Frontal cortex (tissue), 4 donors: ENCODE data around the gene MEF2C. TPM values are rescaled to one million over a fixed set of nuclear protein-coding genes. Genes with fewer than 3 reads are reported as not detected.
"Not testable (repeated sequence)": the region's sequence is repeated elsewhere in the genome, so short reads cannot be mapped to it uniquely, and the experiment has no call there.

Experiments used
- DNase-seq, 2 donors: peaks; one replicate each; pipeline ENCODE4 v3.0.0; 2012; ENCODE audit warnings: low spot score in 2 of 2
- FAIRE-seq: peaks from 2 replicates; lab custom pipeline; 2012; peaks lifted over from hg19 to GRCh38; lab: Jason Lieb, UNC
- total RNA-seq: library from RNA; depleted of rRNA; stranded (reverse); fragments of >200 nt; gene quantifications from one replicate; pipeline ENCODE4 v1.2.3, GENCODE V29; 2014
- donor health status: control.
- donor health status: control.
- donor health status: control.

MEF2C gene
- total RNA-seq, 1 donor from 2014 or later, result 1,165 TPM

DNA sequence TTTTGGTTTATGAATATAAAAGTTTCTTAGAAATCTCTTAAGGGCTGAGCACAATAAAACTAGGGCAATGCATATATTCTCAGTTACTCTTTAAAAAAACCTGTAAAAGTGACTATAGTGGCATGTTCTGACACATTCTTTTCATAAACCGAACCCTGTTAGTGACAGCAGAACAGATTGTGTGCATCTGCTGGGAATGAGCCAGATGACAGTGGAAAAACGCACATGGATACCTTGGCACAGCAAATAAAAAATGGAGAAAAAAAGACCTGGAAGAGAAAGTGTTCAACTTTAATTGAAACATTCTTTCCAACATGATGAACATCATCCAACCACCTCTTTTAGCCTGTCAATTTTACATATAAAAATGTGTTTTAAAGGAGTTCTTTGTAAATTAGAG is 12.7 kb downstream of the MEF2C start:
- FAIRE-seq, result no peak
- no peak for DNase-seq

DNA sequence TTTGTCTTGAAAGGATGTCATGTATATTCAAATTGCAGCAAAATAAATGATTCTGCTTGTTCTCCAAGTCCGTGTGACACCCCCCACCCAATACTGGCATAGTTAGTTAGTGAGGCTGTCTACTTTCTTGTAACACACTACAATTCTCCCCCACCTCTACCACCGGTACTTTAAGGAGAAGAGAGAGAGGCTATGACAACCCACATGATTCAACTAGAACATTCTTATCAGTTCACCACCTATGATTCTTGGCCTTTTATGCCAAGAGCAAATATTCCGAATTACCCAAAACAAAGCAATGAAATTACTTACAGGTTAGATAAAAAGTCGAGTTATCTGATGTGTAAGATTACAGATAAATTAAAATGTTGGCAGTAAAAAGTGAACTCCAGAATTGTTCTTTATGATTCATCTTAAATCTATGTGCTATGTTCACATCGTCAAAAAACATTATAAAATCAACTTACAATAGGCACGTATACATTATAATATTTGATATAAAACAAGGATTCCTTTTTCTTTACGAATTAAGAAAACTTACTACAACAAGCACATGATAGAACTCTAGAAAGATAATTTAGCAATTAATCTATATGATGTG is 14.4 kb downstream of the MEF2C start:
- peak; percentile 28 for FAIRE-seq
- DNase-seq, result no peak

DNA sequence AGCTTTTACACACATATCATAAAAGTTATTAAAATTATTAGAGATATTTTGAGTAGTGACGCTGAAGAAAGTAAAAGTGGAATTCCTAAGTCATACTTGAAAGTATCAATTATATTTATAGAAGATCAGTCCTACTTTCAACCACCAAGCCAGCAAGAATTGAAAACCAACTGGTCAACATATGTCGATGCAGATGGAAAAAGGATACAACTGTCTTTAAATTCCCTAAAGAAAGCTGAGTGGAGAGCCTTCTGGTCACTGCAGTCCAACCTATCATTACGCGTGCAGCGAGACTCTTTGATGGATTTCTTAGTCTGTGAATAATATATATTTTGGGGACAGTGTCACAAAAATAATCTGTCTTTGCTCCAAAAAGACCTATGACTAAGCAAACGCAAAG is 15.3 kb downstream of the MEF2C start:
- no peak for DNase-seq
- no peak for FAIRE-seq

DNA sequence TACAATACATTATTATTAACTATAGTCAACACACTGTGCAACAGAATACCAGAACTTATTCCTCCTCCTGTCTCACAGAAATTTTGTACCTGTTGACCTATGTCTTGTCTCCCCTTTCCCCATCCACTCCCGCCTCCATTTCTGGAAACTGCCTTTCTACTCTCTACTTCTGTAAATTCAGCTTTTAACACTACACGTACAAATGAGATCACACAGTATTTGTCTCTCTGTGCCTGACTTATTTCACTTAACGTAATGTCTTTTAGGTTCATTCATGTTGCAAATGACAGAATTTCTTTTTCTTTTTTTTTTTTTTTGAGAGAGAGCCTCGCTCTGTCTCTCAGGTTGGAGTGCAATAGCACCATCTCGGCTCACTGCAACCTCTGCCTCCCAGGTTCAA is 19.5 kb downstream of the MEF2C start:
- DNase-seq (no peak), FAIRE-seq (no peak)

DNA sequence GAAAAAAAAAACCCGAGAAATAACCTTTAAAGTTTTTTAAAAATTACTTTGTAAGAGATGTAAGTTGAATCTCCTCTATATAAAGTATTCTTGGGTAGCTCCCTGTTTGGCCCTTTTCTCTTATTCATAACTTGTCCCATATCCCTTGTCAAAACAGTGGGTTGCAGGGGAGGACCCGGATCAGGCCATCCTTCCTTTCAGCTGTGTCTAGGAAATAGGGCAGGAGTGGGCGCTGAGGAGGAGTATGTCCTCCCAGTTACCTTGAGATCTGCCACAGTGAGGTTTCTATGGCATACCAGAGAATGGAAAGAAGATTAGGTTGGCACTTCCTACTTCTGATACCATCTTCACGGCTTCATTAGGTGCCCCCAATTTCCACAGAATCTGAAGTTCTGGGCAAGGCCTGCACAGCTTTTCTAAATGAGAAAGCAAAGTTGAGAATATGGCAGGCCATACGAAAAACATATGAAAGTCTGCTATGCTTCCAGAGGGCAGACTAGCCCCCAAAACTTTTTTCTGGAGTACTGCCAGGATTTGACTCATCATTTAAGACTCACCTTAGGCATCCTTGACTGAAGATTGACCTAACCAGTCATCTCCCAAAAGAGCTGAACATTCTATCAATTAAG is 20.3 kb downstream of the MEF2C start:
- FAIRE-seq, result no peak
- no peak for DNase-seq

DNA sequence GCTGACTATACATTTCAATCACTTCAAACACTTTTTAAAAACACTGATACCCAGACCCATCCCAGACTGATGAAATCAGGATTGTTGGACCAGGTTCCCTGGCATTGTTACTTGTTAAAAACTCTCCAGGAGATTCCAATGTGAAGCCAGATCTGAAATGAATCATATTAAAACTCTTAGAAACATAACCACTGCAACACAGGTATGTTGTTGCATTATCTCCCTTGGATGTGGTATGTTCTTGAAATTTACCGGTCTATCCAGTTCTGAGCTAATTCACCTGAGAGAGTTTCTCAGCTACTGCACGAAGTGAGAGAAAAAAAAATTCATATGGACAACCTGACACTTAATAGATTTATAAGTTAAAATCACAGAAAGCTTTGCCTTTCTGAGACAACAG is 21.8 kb downstream of the MEF2C start:
- no peak for FAIRE-seq

DNA sequence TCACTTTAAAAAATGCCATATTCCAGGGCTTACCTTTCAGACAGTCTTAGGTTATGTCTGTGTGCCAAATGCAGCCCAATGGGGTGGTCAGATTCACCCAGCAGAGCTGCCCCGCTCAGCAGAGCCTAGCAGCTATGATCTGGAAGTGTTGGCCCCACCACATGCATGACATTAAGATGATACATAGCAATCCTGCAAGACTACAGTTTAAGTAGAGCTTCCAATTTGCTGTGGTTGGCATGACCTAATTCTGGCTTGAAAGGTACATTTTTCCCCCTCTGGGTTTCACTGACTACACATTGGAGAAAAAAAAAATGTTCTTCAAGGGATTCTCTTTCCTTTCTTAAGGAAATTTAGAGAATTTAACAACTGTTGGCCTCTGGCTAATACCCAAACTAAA is 22.5 kb downstream of the MEF2C start:
- FAIRE-seq, result no peak
- DNase-seq, result no peak

More for the DNA sequence above, 21.8 kb downstream of the MEF2C start:
- no peak for DNase-seq

DNA sequence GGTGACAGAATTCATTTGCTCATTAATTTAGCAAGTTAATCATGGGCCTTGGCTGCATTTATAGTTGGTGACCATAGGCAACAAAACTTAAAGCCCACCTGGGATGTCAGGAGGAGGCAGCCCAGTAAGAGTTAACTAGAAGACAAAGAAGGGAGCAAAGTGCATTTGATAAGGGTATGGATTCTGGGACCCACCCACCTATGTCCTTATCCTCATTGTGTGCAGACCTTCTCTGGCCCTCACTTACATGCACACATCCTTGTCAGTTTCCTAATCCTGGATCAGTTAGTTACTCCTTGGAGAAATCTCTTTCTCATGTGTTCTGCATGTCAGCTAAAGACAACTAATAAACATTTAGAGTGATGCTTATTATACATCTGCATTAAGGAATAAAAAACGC is 24.6 kb downstream of the MEF2C start:
- no peak for DNase-seq
- no peak for FAIRE-seq

DNA sequence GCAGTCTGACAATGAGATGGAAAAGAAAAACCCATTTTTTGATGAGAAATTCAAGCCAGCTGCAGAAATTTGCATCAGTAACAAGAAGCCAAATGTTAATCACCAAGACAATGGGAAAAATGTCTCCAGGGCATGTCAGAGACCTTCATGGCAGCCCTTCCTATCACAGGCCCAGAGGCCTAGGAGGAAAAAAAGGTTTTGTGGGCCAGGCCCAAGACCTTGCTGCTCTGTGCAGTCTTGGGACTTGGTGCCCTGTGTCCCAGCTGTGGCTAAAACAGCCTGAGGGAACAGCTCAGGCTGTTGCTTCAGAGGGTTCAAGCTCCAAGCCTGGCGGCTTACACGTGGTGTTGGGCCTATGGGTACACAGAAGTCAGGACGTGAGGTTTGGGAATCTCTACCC is 26.6 kb downstream of the MEF2C start:
- not testable (repeated sequence) for FAIRE-seq, DNase-seq

DNA sequence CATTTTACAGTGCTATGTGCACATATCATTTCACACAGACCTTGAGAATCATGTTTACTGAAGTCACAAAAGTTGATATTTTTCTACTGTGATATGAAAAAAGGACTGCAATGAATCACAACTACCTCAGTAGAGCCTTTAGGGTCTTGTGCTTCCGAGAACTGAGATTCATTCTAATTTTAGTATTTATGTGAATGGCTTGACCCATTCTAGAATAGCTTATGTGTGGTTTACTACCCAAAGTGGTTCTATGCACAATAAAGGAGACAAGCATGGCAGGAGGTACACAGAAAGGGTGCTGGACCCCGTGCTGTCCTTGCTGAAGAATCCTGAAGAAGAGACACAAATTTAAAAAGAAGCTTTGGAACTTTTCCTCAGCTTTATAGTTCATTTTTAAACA is 28.2 kb downstream of the MEF2C start:
- FAIRE-seq (no peak), DNase-seq (no peak)

DNA sequence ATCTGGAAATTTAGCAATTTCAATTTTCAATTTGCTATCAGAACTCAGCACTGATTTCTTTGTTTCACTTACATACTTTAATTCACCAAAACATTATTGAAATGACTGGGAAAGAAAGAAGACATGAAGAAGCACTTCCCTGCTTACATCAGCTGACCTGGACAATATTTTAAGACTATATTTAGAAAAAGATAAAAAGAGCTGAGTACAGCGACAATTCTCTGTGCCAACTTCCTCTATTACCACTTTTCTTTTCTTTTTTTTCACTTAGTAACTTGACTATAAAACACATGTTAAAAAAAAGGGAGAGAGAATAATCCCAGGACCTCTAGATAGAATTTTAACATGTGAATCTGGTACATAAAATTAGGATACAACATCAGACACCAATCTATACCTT is 35.6 kb downstream of the MEF2C start:
- no peak for DNase-seq
- no peak for FAIRE-seq

DNA sequence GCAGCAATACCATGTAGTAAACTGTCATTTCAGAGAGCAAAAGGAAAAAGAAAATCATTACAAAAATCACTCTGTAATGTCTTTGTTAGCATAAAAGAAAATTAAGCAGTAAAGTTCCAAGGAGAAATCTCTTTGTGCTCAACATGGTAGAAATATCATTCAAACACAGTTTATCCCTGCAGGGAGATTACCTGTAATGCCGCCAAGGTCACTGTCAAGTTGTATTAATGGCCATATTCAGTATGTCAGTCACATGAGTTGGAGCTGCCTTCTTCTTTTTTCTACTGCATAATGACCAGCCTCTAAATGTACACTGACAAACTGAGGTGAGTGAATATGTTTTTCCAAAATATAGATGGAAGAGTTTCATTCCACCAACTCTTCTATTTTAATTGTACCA is 36.5 kb downstream of the MEF2C start:
- FAIRE-seq (no peak), DNase-seq (no peak)

DNA sequence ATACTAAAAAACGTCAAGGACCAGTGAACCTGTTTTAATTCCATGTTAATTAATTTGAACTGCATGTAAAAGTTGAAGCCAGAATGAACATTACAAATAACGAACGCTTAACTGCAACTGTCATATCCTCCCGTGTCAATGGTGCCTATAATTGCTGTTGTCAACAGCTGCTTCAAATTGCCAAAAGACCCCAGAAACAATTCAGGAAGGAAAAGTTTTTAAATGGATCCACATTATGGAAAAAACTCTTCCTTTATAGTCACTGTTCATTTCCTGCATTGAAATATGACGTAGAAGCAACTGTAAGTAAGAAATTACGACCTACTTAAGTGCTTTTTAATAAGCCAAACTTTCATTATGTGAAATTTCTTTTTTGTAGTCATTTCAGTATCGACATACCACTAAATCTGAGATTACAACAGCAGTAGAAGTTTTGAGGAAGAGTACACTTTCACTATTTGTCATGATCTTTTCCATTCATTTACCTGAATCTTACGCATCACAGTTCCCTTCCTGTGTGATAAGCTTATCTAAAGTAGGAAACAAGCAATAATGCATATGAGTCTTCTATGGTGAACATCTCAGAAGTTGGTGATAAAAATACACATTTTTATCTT is 37.8 kb downstream of the MEF2C start:
- no peak for FAIRE-seq
- DNase-seq, result no peak

DNA sequence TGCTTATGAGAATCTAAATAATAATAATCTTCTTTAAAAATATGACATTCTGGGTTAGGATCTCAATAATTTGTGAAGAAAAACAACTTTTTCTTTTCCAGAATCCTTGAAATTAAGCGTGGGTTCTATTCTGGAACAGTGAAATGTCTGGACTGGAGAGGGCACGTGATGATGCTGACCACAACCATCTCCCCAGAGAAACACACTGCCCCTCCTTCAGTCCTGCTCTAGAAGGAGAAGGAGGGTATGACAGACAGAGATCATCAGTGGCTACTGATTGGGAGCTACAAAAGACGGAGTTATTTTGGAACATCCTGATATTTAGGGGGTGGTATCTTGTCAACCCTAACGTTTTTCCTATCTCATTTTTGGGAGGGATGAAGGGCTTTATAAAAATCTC is 40.2 kb downstream of the MEF2C start:
- no peak for DNase-seq
- no peak for FAIRE-seq

DNA sequence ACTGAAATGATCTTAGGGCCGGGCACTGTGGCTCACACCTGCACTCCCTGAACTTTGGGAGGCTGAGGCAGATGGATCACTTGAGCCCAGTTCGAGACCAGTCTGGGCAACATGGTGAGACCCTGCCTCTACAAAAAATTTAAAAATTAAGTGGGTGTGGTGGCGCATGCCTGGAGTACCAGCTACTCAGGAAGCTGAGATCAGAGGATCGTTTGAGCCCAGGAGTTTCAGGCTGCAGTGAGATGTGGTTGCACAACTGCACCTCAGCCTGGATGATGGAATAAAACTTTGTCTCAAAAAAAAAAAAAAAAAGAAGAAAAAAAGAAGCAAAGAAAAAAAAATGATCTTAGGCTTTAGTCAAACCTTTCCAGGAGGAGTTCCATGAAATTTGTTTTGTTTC is 41.8 kb downstream of the MEF2C start:
- FAIRE-seq (no peak), DNase-seq (no peak)

DNA sequence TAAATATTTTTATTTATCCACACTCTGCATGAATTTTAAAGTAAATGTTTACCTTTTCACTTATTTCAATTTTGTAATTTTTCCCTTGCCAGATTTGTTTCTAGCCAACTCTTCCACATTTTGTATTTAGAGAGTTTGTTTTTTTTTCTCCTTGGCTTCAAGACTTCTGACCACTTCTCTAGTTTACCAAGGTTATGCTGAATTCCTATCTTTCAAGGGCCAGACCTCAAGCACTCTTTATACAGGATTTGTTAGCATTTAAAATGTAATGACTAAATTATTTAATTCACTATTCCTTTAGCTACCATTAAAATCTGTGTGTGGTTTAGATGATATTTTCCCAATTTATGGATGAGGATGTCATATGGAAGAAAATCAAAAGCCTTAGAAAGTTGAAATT is 42.5 kb downstream of the MEF2C start:
- FAIRE-seq, result no peak
- DNase-seq, result no peak

DNA sequence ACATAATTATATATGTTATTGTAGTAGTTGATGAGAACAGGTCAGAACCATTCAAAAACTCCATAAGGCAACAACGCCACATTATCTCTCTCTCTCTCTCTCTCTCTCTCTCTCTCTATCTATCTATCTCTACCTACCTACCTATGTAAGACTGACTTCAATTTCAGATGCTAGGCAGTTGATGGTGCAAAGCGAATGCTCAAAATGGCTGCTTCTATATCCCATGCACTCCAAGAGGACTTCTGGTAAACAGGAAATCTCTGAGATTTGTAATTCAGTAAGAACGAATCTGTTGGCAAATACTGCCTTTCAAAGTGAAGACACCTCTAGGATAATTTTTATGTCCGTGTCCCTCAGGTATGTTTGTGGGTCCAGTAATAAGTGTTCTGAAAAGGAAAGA is 43.7 kb downstream of the MEF2C start:
- no peak for FAIRE-seq

DNA sequence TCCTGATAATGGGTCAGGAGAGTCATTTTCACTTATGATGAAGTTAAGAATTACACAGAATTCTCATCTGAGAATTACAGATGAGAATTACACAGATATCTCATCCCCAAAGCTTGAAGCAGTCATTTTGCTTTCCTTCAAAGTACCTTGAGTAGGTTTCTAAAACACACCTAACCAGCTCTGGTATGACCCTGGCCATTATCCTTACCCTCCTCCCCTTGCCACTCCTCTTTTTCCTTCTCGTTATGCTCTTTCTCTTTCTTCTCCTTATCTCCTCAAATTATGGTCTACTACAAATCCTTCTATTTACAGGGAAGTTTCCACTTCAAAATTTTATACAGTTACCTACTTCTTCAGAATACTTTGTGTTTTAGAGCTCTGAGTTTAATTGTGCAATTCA is 44.5 kb downstream of the MEF2C start:
- FAIRE-seq (no peak), DNase-seq (no peak)

More for the DNA sequence above, 43.7 kb downstream of the MEF2C start:
- DNase-seq, result no peak

DNA sequence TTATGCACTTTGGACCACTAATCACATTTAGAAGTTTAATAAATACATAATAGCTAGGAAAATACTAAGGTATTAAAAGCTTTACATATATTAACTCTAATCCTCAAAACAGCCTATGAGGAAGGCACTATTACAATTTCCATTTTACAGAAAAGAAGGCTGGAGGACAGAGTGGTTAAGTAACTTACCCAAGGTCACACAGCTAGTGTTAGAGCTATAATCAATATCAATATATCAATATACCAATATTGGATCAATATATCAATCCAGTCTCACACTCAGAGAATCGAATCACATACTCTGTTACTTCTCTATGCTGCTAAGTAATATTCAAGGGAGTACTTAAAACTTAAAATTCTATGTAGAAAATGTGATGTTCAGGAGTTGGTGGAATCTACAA is 45.2 kb downstream of the MEF2C start:
- FAIRE-seq (no peak), DNase-seq (no peak)

DNA sequence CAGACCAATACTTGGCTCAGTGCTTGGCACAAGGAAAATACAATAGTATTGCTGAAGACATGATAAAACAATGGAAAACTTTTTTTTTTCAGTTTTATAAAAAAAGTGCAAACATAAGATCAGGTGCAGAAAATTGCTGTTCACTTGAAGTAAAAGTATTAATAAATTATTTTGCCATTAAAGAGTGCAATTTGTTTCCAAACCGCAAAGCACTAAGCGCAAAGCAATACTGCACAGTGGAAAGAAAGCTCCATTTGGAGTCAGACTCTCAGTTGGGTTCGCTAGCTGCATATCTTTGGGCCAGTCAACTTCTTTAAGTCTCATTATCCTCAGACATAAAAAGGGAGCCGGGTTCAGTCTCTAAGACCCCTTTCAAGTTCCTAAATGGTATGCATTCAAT is 45.8 kb downstream of the MEF2C start:
- DNase-seq (no peak), FAIRE-seq (no peak)

DNA sequence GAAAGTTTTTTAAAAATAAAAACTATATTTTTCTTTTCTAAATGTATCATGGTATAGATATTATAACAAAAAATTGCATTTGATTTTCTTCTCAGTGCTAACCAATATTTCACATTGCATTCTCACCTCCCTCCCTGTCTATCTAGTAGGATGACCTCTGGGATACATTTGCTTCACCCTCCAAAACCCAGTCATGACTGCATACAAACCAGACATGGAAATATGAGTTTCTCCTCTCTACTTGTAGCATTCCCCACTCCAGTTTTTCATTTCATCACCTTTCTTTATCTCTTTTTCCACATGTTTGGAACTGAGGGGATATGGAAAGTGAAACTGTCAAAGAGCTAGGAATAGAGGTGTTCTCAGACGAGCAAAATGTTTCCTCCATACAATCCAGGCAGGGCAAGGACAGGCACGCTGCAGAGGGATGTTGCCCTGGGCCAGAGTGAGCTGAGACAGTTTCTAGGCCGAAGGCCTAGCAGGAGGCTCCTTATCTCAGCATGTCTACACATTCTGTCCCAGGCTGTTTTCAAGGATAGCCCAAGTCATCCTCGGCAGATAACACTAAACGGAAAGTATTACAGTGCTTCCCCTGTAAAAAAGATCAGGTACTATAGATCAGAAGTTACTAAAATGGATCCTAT is 46.7 kb downstream of the MEF2C start:
- FAIRE-seq, result no peak
- no peak for DNase-seq
